Testis (tissue), 2 donors: ENCODE results near the gene NPM3.

Experiments
- CTCF ChIP-seq, 3 experiments: fragments of 450-650 bp in 2 of 3; fragments of 200-600 bp in 1 of 3; sonication (generic) in 1 of 3; IDR thresholded peaks; one replicate each; pipeline ENCODE4 v1.5.1; 2016 to 2019; ENCODE audit warnings: antibody characterized with exemption in 3 of 3, mild to moderate bottlenecking in 2 of 3, moderate library complexity in 1 of 3
- POLR2A ChIP-seq: fragments of 450-650 bp; IDR thresholded peaks from one replicate; pipeline ENCODE4 v1.6.1; 2017; ENCODE audit warnings: antibody characterized with exemption, mild to moderate bottlenecking, moderate library complexity

DNA sequence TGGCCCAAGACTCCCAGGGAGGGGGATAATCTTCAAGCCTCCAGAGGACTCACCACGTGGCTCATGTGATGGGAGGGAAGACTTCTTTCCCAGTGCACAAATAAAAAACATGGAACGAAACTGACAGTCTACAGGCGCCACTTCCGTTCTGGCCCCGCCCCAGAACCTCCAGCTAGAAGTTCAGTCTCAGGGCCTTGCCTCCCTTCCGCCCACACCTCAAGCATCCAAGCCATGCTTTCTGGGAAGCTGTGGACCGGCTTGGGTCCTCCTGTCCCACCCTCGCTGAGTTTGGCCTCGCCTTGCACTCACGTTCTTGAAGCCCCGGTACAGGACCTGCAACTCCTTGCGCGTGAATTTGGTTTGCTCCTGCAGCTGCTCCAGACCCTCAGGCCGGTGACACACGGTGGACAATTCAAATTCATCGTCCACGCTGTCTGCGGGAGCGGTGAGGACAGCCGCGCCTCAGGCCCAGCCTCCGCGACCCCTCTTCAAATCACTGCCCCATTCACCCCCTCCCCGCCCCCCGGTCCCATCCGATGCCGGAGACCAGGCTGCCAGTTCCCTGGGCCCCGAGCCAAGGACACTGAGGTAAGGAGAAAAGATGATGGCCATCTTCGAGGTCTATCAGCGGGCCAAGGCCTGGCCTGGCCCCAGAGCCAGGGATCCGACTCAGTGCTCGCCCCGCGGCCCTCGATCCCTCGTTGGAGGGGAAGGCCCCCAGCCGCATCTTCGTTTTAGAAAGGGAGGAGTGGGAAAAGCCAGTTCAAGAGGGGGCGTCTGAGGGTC is 45.7 kb upstream of the NPM3 start:
- TF ChIP-seq CTCF (IDR thresholded peaks at IDR 0.05) = no peak
- TF ChIP-seq POLR2A = no peak
